ENCODE results near the gene RAB11FIP3.

GRCh38 chr16:482468-483185 lies 57.2 kb downstream of the RAB11FIP3 start:
- no peak for TF ChIP-seq CTCF (IDR thresholded peaks at IDR 0.05)
- TF ChIP-seq POLR2AphosphoS5 (IDR thresholded peaks at IDR 0.05): no peak
- no peak for TF ChIP-seq POLR2A (IDR thresholded peaks at IDR 0.05)

Measured in breast epithelium (tissue), 3 donors.